Smooth muscle cell (in vitro differentiated cells): ENCODE data around the gene LDLRAD4. TPM values are rescaled to one million over a fixed set of nuclear protein-coding genes. Genes with fewer than 3 reads are reported as not detected.

Experiments used
- DNase-seq: peaks from one replicate; lab custom pipeline; 2025; ENCODE audit not compliant: unreplicated experiment; lab: John Stamatoyannopoulos, UW
- H2AFZ ChIP-seq: fragments of 200-600 bp; sonication (generic); 2 replicates; pipeline ENCODE4 v1.6.0; 2016; ENCODE audit warnings: antibody characterized with exemption, low read depth, mild to moderate bottlenecking
- H3F3A ChIP-seq: fragments of 200-600 bp; sonication (generic); 2 replicates; pipeline ENCODE4 v1.6.0; 2017; ENCODE audit warnings: antibody characterized with exemption, low read depth
- H3K27ac ChIP-seq: fragments of 200-600 bp; sonication (generic); 2 replicates; pipeline ENCODE4 v1.5.1; 2016; ENCODE audit warnings: low read depth, mild to moderate bottlenecking
- H3K27me3 ChIP-seq: fragments of 200-600 bp; sonication (generic); 2 replicates; pipeline ENCODE4 v1.6.1; 2016; ENCODE audit warnings: low read depth, mild to moderate bottlenecking
- H3K36me3 ChIP-seq: fragments of 200-600 bp; sonication (generic); 2 replicates; pipeline ENCODE4 v1.5.1; 2016; ENCODE audit warnings: low read depth
- H3K4me1 ChIP-seq: fragments of 200-600 bp; sonication (generic); 2 replicates; pipeline ENCODE4 v1.5.1; 2016; ENCODE audit warnings: low read depth
- H3K4me2 ChIP-seq: fragments of 200-600 bp; sonication (generic); 2 replicates; pipeline ENCODE4 v1.6.0; 2016; ENCODE audit warnings: mild to moderate bottlenecking
- H3K4me3 ChIP-seq: fragments of 200-600 bp; sonication (generic); 2 replicates; pipeline ENCODE4 v1.5.1; 2016; ENCODE audit warnings: mild to moderate bottlenecking
- H3K79me2 ChIP-seq: fragments of 200-600 bp; sonication (generic); 2 replicates; pipeline ENCODE4 v1.6.0; 2016; ENCODE audit warnings: low read depth, mild to moderate bottlenecking
- H3K9ac ChIP-seq: fragments of 200-600 bp; sonication (generic); 2 replicates; pipeline ENCODE4 v1.6.0; 2016; ENCODE audit warnings: low read depth
- H3K9me3 ChIP-seq: fragments of 200-600 bp; sonication (generic); replicated peaks from 2 replicates; pipeline ENCODE4 v1.5.1; 2016; ENCODE audit warnings: low read depth
- H4K20me1 ChIP-seq: fragments of 200-600 bp; sonication (generic); 2 replicates; pipeline ENCODE4 v1.6.0; 2016; ENCODE audit warnings: low read depth
- WGBS: methylation state at CpG from one replicate; pipeline ENCODE4 v1.1.7; 2016; ENCODE audit warnings: low lambda C conversion rate; 5-methylcytosine and 5-hydroxymethylcytosine counted together
- polyA plus RNA-seq: library from polyadenylated mRNA; unstranded; fragments of >200 nt; fragmentation: Nextera tagmentation; extraction: Ambion mirVana; gene quantifications from 2 replicates; pipeline ENCODE4 v1.2.1, GENCODE V29; 2016
- total RNA-seq: library from RNA; depleted of rRNA; stranded (reverse); fragments of >200 nt; gene quantifications from 2 replicates; pipeline ENCODE4 v1.2.3, GENCODE V29; 2014
- TF ChIP-seq, protein P1 (sequence below): fragments of 200-600 bp; sonication (generic); IDR thresholded peaks from 2 replicates; pipeline ENCODE4 v1.5.1; 2017; ENCODE audit warnings: borderline replicate concordance, mild to moderate bottlenecking, antibody characterized with exemption; ENCODE audit not compliant: insufficient read depth, poor library complexity, severe bottlenecking

LDLRAD4 gene
- total and polyA plus RNA-seq, 2 experiments from 2014 or later: 36.2 to 48.3 TPM

DNA sequence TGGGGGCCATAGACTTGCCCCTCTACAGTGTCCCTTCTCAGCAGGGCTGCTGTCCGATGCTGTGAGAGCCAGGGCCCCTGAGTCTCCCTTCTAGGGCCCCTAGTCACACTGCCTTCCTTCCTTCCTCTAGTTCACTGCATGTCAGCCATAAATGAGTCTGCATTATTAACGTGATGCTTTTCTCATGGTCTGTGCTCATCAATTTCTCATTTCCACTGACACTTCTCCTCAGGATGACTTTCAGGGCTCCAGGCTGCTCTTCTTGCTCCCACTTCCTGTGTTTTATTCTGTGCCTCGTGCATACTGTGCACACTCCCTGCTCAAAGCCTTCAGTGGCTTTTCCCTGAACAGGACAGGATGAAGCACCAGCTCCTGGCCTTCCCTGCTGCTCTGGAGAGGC, 361.3 kb downstream of the LDLRAD4 start:
- DNase-seq: no peak
- Histone ChIP-seq H3K4me2 (no peak overlapping the region), H4K20me1 (peaks cover 68% of the 10 kb centered on the region), H3K4me1 (no peaks in the 10 kb centered on the region), H3K27me3 (no peaks in the 10 kb centered on the region), H3K79me2 (peaks cover 13% of the 10 kb centered on the region), H3K9me3 (no peaks in the 10 kb centered on the region), H3K9ac (no peak overlapping the region), H3K36me3 (no peaks in the 10 kb centered on the region), H3F3A (peaks cover 8% of the 10 kb centered on the region), H3K4me3 (no peak overlapping the region), H2AFZ (no peak overlapping the region), H3K27ac (no peak overlapping the region)
- TF ChIP-seq, protein P1, sequence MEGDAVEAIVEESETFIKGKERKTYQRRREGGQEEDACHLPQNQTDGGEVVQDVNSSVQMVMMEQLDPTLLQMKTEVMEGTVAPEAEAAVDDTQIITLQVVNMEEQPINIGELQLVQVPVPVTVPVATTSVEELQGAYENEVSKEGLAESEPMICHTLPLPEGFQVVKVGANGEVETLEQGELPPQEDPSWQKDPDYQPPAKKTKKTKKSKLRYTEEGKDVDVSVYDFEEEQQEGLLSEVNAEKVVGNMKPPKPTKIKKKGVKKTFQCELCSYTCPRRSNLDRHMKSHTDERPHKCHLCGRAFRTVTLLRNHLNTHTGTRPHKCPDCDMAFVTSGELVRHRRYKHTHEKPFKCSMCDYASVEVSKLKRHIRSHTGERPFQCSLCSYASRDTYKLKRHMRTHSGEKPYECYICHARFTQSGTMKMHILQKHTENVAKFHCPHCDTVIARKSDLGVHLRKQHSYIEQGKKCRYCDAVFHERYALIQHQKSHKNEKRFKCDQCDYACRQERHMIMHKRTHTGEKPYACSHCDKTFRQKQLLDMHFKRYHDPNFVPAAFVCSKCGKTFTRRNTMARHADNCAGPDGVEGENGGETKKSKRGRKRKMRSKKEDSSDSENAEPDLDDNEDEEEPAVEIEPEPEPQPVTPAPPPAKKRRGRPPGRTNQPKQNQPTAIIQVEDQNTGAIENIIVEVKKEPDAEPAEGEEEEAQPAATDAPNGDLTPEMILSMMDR: no peak
- WGBS: 70% methylated on average over 3 of the region's 3 CpGs

DNA sequence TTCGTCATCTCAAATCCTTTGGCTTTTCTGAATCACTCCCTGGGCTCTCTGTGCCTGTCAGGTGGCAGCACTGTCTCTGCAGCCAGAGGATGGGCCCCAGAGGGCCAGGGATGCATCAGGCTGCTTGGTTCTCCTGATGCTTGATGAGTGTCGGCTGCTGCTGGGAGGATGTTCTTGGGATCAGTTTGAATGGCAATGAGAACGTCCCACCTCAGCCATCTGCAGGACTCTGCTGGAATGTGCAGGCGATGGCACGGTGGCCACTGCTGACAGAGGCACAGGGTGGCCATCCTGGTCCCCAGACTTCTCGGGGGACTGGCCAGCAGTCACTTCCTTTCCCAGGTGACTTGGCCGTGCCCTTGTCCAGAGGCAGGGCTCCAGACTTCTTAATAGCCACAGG, 361.8 kb downstream of the LDLRAD4 start:
- peaks cover 72% of the 10 kb centered on the region for H4K20me1 ChIP-seq
- WGBS: 87% methylated on average over 7 of the region's 7 CpGs
- H3K79me2 ChIP-seq: peaks cover 13% of the 10 kb centered on the region
- no peak overlapping the region for H3K4me3 ChIP-seq
- H2AFZ ChIP-seq: no peak overlapping the region
- no peak for DNase-seq
- no peaks in the 10 kb centered on the region for H3K4me1 ChIP-seq
- peaks cover 8% of the 10 kb centered on the region for H3F3A ChIP-seq
- H3K27ac ChIP-seq: no peak overlapping the region
- no peaks in the 10 kb centered on the region for H3K9me3 ChIP-seq
- TF ChIP-seq, protein P1: no peak
- no peak overlapping the region for H3K4me2 ChIP-seq
- H3K27me3 ChIP-seq: no peaks in the 10 kb centered on the region
- no peaks in the 10 kb centered on the region for H3K36me3 ChIP-seq
- H3K9ac ChIP-seq: no peak overlapping the region

DNA sequence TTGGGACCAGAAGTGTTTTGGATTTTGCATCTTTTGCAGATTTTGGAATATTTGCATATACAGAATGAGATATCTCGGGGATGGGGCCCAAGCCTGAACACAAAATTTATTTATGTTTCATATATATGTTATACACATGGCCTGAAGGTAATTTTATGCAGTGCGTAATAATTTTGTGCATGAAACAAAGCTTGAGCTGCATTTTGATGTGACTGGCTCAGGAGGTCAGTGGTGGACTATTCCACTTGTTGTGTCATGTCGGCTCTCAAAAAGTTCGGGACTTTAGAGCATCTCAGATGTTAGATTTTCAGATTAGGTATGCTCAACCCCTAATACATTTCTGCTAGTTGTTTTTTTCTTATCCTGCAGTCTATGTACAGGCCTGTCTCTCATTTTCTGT, 362.4 kb downstream of the LDLRAD4 start:
- Histone ChIP-seq H3K79me2 (peaks cover 13% of the 10 kb centered on the region), H3K27me3 (no peaks in the 10 kb centered on the region), H3K27ac (no peak overlapping the region), H3K9ac (no peak overlapping the region), H3K4me1 (no peaks in the 10 kb centered on the region), H3K9me3 (no peaks in the 10 kb centered on the region), H3F3A (peaks cover 8% of the 10 kb centered on the region), H3K4me2 (no peak overlapping the region), H4K20me1 (peaks cover 75% of the 10 kb centered on the region), H3K4me3 (no peak overlapping the region), H2AFZ (no peak overlapping the region), H3K36me3 (no peaks in the 10 kb centered on the region)
- WGBS: 86% methylated on average over 4 of the region's 4 CpGs
- DNase-seq: no peak
- TF ChIP-seq, protein P1: no peak

DNA sequence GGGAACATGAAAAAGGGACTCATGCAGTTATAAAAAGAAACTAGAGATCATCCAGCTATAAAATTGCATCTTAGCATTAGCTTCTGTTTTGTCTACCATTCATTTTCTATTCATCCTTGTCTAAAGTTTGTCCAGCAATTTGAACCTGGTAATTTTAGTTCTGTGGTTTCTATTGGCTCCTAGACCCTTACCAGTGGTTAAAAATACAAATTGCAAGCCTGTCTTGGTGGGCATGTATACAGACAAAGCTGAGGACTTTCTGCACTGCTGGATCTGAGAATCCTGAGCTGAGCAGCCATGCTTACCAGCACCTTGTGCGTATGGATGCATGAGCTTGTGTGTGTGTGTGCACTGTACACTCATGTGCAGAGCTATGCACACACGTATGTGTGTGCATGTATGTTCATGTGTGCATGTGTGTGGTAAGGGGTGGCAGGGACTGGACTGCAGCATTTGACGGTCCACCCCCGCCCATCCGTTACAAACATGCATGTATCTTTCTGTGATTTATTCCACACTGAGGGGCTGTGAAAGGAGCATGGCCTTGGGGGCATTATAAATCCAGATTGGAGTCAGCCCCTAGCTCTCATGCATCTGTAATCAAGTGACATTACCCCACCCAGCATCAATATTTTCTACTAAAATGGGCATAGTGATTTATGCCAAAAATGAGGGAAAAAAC, 363.1 kb downstream of the LDLRAD4 start:
- Histone ChIP-seq H3K36me3 (no peaks in the 10 kb centered on the region), H3K4me1 (no peaks in the 10 kb centered on the region), H3K4me2 (no peak overlapping the region), H4K20me1 (peaks cover 73% of the 10 kb centered on the region), H3K79me2 (peaks cover 13% of the 10 kb centered on the region), H3K27ac (no peak overlapping the region), H3K4me3 (no peak overlapping the region), H2AFZ (no peak overlapping the region), H3K27me3 (no peaks in the 10 kb centered on the region), H3F3A (peaks cover 5% of the 10 kb centered on the region), H3K9me3 (no peaks in the 10 kb centered on the region), H3K9ac (no peak overlapping the region)
- no peak for DNase-seq
- WGBS: 94% methylated on average over 5 of the region's 5 CpGs
- TF ChIP-seq, protein P1: no peak
